Activated CD4-positive, alpha-beta T cell treated with anti-CD3 and anti-CD28 coated beads for 36 hours (primary cell): ENCODE results near the gene RASSF5. TPM values are rescaled to one million over a fixed set of nuclear protein-coding genes. Genes with fewer than 3 reads are reported as not detected.

Source experiments
- ATAC-seq: fragments of 200-7000 bp; cut with Tn5 transposase; one replicate; pipeline ENCODE4 v1.10.0; 2021; ENCODE audit warnings: mild to moderate bottlenecking, moderate library complexity
- CTCF ChIA-PET: fragments of 350-600 bp; sonication (Branson Sonifier 250); formaldehyde crosslinking; loops from one replicate; lab custom pipeline; 2021; ENCODE audit warnings: antibody characterized with exemption; lab: Charles Lee
- POLR2A ChIA-PET: fragments of 350-600 bp; sonication (Branson Sonifier 250); formaldehyde crosslinking; loops from one replicate; lab custom pipeline; 2021; ENCODE audit warnings: antibody characterized with exemption, inconsistent platforms; lab: Charles Lee
- DNase-seq: peaks from one replicate; pipeline ENCODE4 v3.0.0-alpha.2; 2020
- H3K27ac Mint-ChIP-seq: one replicate; pipeline ENCODE4 v1.8.0; 2021; ENCODE audit warnings: mixed read lengths
- H3K27me3 Mint-ChIP-seq: one replicate; pipeline ENCODE4 v1.8.0; 2021; ENCODE audit warnings: mixed read lengths
- H3K36me3 Mint-ChIP-seq: one replicate; pipeline ENCODE4 v1.8.0; 2021; ENCODE audit warnings: low read depth, mixed read lengths
- H3K4me1 Mint-ChIP-seq: one replicate; pipeline ENCODE4 v1.8.0; 2021; ENCODE audit warnings: mixed read lengths
- H3K4me3 Mint-ChIP-seq: one replicate; pipeline ENCODE4 v1.8.0; 2021; ENCODE audit warnings: mild to moderate bottlenecking, moderate library complexity, mixed read lengths
- H3K9me3 Mint-ChIP-seq: one replicate; pipeline ENCODE4 v1.8.0; 2021; ENCODE audit warnings: low read depth, mixed read lengths
- intact Hi-C, 2 experiments: fragments of 100-400 bp; cut with DNase I in 1 of 2; cut with micrococcal nuclease in 1 of 2; formaldehyde crosslinking; loops; one replicate each; pipeline versions ENCODE4 v1.14.2 to v1.15.1; 2022 to 2024; cut with DNase I, micrococcal nuclease
- total RNA-seq, 2 experiments: library from RNA; stranded (reverse); gene quantifications; one replicate each; pipeline ENCODE4 v1.2.3, GENCODE V29; 2021

The RASSF5 gene
- total RNA-seq, 2 experiments from 2014 or later: 223 to 239 TPM

DNA sequence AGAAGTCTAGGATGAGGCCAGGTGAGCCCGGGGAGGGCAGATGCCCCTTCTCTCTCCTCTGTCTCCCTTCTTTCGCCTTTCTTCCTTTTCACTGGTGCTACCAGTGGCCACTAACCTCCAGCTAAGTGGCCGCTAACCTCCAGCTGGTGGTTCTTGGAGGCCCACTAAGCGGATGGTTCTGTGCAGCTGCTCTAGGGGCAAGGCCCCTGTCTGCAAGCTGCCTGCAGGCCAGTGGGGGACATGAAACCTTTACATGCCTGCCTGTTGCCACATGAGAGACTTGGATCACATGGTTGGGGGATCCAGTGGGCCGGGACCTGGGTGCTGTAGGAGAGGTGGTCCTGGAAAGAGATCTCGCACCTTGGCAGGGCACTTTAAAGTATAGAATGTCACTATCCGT is 19.4 kb upstream of the RASSF5 start:
- Mint-ChIP-seq H3K27ac (no peak overlapping the region), H3K36me3 (peaks cover 30% of the 10 kb centered on the region), H3K4me1 (no peaks in the 10 kb centered on the region), H3K27me3 (no peaks in the 10 kb centered on the region), H3K9me3 (no peaks in the 10 kb centered on the region), H3K4me3 (no peak overlapping the region)
- no peak for DNase-seq
- intact Hi-C loops: loop anchor here in 1 of 2 experiments (2.0 kb wide), 1 partner anchor 177 kb away; no protein-coding TSS in a partner anchor
- ChIA-PET POLR2A (no interaction called here), CTCF (interaction anchor here (1.0 to 1.9 kb wide), 3 partner anchors 10 to 97 kb away, joined by 3 to 9 read pairs (median 4); no protein-coding TSS in a partner anchor)
- no peak for ATAC-seq

DNA sequence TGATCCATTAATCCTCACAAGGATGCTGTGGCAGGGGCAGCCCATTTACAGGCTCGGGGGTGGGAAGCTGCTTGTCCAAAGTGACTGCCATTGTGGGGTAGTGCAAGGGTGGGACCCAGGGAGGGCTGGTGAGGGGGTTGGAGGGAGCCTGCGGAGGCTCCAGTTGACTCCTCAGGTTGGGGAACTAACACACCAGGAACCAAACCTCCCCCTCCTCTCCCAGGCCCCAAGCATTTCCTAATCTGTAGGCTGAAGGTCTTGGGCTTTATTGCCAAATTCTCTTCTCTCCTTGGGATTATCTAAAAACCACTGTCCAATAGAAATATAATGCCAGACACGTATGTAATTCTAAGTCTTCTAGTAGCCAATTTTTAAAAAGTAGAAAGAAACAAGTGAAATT is 18.9 kb upstream of the RASSF5 start:
- Mint-ChIP-seq H3K27me3 (no peaks in the 10 kb centered on the region), H3K9me3 (no peaks in the 10 kb centered on the region), H3K27ac (no peak overlapping the region), H3K4me1 (no peaks in the 10 kb centered on the region), H3K4me3 (no peak overlapping the region), H3K36me3 (peaks cover 30% of the 10 kb centered on the region)
- POLR2A ChIA-PET: no interaction called here
- DNase-seq (no peak), ATAC-seq (no peak)
- CTCF ChIA-PET: interaction anchor here (1.0 to 2.9 kb wide), 4 partner anchors 18 to 99 kb away, joined by 3 to 18 read pairs (median 11); partner anchors contain the start of gene IKBKE
- intact Hi-C loops: loop anchor here in 1 of 2 experiments (2.0 kb wide), 1 partner anchor 176 kb away; no protein-coding TSS in a partner anchor

DNA sequence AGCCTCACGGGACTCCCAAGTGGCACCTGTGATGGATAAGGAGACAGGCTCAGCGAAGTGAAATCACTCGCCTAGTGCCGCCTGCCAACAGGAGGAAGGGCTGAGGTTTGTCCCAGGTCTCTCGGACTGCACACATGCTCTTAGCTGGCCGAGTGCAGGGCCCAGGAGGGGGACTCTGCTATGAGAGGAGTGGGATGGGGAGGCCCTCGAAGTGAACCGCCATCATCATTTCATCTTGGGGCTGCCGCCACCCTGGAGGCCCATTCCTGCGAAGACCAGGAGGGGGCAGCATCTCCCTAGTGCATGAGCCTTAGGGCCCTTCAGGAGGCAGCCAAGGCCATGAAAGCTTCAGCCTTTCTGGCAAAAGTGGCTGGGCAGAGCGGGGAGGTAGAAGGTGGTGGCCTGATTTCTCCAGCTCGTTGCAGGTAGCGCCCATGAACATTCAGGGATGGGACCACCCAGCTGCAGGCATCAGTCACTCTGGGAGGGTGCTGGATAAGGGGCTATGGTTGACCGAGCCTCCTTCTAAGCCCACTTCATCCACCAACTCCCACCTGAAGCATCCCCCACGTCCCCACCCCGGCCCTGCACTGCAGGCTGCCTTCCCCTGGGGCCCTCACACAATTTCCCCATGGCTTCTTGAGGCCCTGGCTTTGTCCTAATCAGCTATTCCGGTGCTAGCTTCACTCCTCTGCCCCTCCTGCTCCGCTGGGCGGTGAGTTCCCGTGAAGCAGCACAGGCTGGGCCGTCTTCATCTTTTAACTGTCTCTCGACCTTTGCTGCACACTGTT is 17.2 kb upstream of the RASSF5 start:
- intact Hi-C loops: loop anchor here (1.0 to 5.0 kb wide), 4 partner anchors 92 to 175 kb away; no protein-coding TSS in a partner anchor
- Mint-ChIP-seq H3K4me3 (no peak overlapping the region), H3K36me3 (peaks cover 29% of the 10 kb centered on the region), H3K4me1 (no peaks in the 10 kb centered on the region), H3K27ac (no peak overlapping the region), H3K9me3 (no peaks in the 10 kb centered on the region), H3K27me3 (no peaks in the 10 kb centered on the region)
- peak; percentile 95 for ATAC-seq
- ChIA-PET CTCF (interaction anchor here (0.6 to 4.4 kb wide), 46 partner anchors 9 to 1256 kb away, joined by 3 to 70 read pairs (median 4); partner anchors contain the start of genes DYRK3 and IKBKE), POLR2A (interaction anchor here (0.6 to 0.8 kb wide), 2 partner anchors 10 to 122 kb away, joined by 4 to 7 read pairs; partner anchors contain the start of gene EIF2D)
- DNase-seq: peak; percentile 89

DNA sequence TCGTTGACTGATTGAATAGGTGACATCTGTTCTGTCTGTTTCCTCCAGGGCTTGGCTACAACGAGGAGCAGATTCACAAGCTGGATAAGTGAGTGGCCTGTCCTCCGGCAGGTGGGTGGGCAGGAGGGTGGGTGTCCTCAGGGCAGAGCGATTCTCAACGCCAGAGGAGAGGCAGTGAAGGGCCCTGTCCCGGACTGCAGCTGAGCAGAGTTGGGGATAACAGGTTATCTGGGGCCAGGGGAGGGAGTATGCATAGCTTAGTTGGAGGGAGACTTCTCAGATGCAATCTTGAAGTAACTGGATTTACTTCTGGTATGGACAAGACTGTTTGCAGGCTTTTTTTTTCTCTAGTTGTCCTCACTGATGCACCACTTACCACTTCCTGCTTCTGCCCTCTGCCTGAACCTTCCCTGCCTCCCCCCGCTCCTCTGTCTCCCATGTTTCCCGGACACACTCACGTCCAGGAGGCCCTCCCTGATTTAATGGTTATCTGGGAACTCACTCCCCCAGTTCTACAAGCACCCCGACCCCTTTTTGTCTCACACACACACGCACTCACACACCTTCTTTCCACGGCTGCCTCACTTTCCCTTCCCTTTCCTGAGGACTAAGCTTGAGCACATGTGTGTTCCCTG is 16.4 kb upstream of the RASSF5 start:
- intact Hi-C loops: loop anchor here (1.0 to 5.0 kb wide), 3 partner anchors 91 to 173 kb away; no protein-coding TSS in a partner anchor
- peaks cover 29% of the 10 kb centered on the region for H3K36me3 Mint-ChIP-seq
- ATAC-seq: no peak

DNA sequence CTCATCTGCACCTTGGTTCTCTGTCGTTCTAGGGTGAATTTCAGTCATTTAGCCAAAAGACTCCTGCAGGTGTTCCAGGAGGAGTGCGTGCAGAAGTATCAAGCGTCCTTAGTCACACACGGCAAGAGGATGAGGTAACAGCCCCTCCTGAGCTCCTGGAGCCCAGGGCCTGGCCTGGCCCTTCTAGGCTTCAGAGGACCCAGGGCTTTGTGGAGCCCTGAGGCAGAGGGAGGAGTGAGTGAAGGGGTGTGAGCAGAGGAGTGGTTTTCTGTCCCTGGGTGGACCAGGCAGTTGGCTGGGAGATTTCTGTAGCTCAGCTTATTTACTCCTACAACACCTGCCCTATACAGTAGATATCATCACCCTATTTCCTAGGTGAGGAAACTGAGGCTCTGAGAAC is 15.7 kb upstream of the RASSF5 start:
- Mint-ChIP-seq H3K4me1 (peaks cover 5% of the 10 kb centered on the region), H3K27me3 (no peaks in the 10 kb centered on the region), H3K36me3 (peaks cover 29% of the 10 kb centered on the region), H3K27ac (no peak overlapping the region), H3K4me3 (no peak overlapping the region), H3K9me3 (no peaks in the 10 kb centered on the region)
- no peak for ATAC-seq
- intact Hi-C loops: loop anchor here in 1 of 2 experiments (2.0 to 5.0 kb wide), 2 partner anchors 53 to 91 kb away; no protein-coding TSS in a partner anchor
- no peak for DNase-seq
- ChIA-PET POLR2A (no interaction called here), CTCF (interaction anchor here (0.9 to 4.4 kb wide), 11 partner anchors 8 to 176 kb away, joined by 3 to 70 read pairs (median 9); no protein-coding TSS in a partner anchor)

More for the DNA sequence above, 16.4 kb upstream of the RASSF5 start:
- ChIA-PET POLR2A (interaction anchor here (0.6 to 0.8 kb wide), 2 partner anchors 9 to 121 kb away, joined by 4 to 7 read pairs; partner anchors contain the start of gene EIF2D), CTCF (interaction anchor here (0.5 to 4.4 kb wide), 40 partner anchors 9 to 1257 kb away, joined by 3 to 70 read pairs (median 4); partner anchors contain the start of genes DYRK3 and IKBKE)
- no peak for DNase-seq
- H3K27me3 Mint-ChIP-seq: no peaks in the 10 kb centered on the region
- H3K27ac Mint-ChIP-seq: peak overlapping the region; percentile 9
- H3K4me1 Mint-ChIP-seq: no peaks in the 10 kb centered on the region
- H3K4me3 Mint-ChIP-seq: no peak overlapping the region
- no peaks in the 10 kb centered on the region for H3K9me3 Mint-ChIP-seq

DNA sequence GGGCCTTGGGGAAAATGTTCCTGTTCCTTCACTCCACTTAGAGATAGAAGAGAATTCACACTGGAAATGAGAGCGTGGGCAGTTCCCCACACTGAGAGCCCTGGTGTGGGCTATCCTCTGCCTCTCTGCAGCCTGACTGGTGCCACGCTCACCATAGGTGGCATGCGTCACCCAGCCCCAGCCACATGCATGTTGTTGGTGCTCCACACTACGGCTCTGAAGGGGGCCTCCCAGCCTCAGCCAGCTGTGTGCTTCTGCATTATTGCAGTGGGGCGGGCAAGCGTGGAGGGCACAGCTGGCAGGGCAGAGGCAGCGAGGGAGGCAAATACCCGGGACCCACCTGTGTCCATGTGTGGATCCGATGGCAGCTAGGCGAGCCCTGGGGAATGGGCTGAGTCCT is 14.7 kb upstream of the RASSF5 start:
- POLR2A ChIA-PET: no interaction called here
- intact Hi-C loops: loop anchor here in 1 of 2 experiments (2.0 to 5.0 kb wide), 2 partner anchors 52 to 90 kb away; no protein-coding TSS in a partner anchor
- no peak overlapping the region for H3K27ac Mint-ChIP-seq
- peaks cover 5% of the 10 kb centered on the region for H3K4me1 Mint-ChIP-seq
- DNase-seq (no peak), ATAC-seq (no peak)
- no peaks in the 10 kb centered on the region for H3K27me3 Mint-ChIP-seq
- no peaks in the 10 kb centered on the region for H3K9me3 Mint-ChIP-seq
- peaks cover 29% of the 10 kb centered on the region for H3K36me3 Mint-ChIP-seq
- no peak overlapping the region for H3K4me3 Mint-ChIP-seq
- CTCF ChIA-PET: interaction anchor here (0.6 to 4.4 kb wide), 4 partner anchors 13 to 172 kb away, joined by 3 to 70 read pairs (median 14); no protein-coding TSS in a partner anchor

DNA sequence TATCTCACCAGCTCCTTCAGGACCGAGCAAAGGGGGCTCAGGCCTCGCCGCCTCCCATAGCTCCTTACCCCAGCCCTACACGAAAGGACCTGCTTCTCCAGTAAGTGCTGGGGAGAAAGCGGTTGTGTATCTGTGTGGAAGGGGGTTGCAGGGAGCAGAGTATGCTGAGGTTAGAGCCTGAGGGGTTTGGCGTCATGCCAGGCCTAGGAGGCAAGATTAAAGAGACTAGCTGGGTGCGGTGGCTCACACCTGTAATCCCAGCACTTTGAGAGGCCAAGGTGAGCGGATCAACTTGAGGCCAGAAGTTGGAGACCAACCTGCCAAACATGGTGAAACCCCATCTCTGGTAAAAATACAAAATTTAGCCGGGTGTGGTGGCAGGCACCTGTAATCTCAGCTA is 14.1 kb upstream of the RASSF5 start:
- intact Hi-C loops: loop anchor here in 1 of 2 experiments (2.0 to 5.0 kb wide), 2 partner anchors 52 to 89 kb away; no protein-coding TSS in a partner anchor
- POLR2A ChIA-PET: no interaction called here
- no peak overlapping the region for H3K27ac Mint-ChIP-seq

DNA sequence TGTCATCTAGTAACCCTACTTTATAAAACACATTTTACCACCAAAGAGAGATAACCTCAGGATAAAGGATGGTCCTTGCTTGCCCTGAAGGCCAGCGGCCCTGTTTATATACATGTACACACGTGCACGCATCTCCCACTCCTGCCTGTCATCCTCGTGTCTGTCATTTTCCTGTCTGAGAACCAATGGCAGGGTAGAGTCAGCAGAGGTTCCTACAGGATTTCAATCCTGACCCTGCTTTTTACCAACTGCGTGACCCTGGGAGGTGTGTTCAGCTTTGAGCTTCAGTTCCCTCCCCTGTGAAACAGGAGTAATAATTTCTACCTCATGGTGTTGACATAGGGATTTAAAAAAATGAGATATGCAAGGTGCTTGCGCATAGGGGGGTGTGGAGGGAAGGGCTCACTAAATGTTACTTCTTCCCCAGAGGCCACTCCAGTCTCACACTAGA is 12.3 kb upstream of the RASSF5 start:
- intact Hi-C loops: no loop called here
- Mint-ChIP-seq H3K4me1 (peaks cover 5% of the 10 kb centered on the region), H3K4me3 (no peak overlapping the region), H3K27me3 (no peaks in the 10 kb centered on the region), H3K27ac (peak overlapping the region; percentile 25), H3K9me3 (no peaks in the 10 kb centered on the region), H3K36me3 (peaks cover 21% of the 10 kb centered on the region)
- POLR2A ChIA-PET: no interaction called here
- CTCF ChIA-PET: interaction anchor here (0.7 to 2.4 kb wide), 9 partner anchors 11 to 861 kb away, joined by 3 to 11 read pairs (median 5); partner anchors contain the start of gene DYRK3
- ATAC-seq (no peak), DNase-seq (no peak)

More for the DNA sequence above, 14.1 kb upstream of the RASSF5 start:
- Mint-ChIP-seq H3K4me1 (peaks cover 5% of the 10 kb centered on the region), H3K36me3 (peaks cover 24% of the 10 kb centered on the region), H3K9me3 (no peaks in the 10 kb centered on the region), H3K4me3 (no peak overlapping the region), H3K27me3 (no peaks in the 10 kb centered on the region)
- DNase-seq: no peak
- no peak for ATAC-seq
- CTCF ChIA-PET: interaction anchor here (0.6 to 4.4 kb wide), 6 partner anchors 14 to 509 kb away, joined by 3 to 70 read pairs (median 4); partner anchors contain the start of gene DYRK3

DNA sequence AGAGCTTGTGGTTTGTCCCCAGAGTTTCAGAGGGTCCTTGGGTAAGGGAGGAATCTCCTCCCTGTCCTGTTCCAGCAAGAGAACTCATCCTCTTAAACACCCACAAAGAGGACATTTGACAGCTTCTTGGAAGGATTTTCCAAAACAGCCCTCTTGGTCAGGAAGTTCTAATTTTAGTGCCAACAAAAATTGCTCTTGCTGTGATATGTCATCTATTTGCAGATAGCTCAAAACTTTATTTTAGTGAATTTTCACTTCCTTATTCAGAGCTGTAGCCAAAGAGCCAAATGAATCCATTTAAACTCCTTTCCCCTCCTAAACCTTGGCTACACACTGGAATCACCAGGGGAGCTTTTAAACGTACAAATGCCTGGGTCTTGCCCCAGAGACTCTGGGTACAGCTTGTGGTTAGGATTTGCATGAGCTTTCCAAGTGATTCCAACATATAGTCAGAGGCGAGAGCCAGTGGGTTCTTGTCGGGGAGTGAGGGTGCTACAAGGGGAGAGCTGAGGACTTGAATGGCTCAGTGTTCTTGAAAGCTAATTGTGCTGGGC is 11.8 kb upstream of the RASSF5 start:
- intact Hi-C loops: no loop called here
- no peak for ATAC-seq
- no peak for DNase-seq
- peaks cover 20% of the 10 kb centered on the region for H3K36me3 Mint-ChIP-seq
- H3K27me3 Mint-ChIP-seq: no peaks in the 10 kb centered on the region
- no peaks in the 10 kb centered on the region for H3K9me3 Mint-ChIP-seq
- ChIA-PET CTCF (interaction anchor here (0.7 to 2.4 kb wide), 12 partner anchors 11 to 860 kb away, joined by 3 to 11 read pairs (median 4); partner anchors contain the start of genes DYRK3 and IKBKE), POLR2A (interaction anchor here (1.0 to 1.1 kb wide), 2 partner anchors 25 to 92 kb away, joined by 3 to 4 read pairs; partner anchors contain the start of gene IKBKE)
- no peak overlapping the region for H3K4me3 Mint-ChIP-seq
- peaks cover 5% of the 10 kb centered on the region for H3K4me1 Mint-ChIP-seq
- no peak overlapping the region for H3K27ac Mint-ChIP-seq

DNA sequence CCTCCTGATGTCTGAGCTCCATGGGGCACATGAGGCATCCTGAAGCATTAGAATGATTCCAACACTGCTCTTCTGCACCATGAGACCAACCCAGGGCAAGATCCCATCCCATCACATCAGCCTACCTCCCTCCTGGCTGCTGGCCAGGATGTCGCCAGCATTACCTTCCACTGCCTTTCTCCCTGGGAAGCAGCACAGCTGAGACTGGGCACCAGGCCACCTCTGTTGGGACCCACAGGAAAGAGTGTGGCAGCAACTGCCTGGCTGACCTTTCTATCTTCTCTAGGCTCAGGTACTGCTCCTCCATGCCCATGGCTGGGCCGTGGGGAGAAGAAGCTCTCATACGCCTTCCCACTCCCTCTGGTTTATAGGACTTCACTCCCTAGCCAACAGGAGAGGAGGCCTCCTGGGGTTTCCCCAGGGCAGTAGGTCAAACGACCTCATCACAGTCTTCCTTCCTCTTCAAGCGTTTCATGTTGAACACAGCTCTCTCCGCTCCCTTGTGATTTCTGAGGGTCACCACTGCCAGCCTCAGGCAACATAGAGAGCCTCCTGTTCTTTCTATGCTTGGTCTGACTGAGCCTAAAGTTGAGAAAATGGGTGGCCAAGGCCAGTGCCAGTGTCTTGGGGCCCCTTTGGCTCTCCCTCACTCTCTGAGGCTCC is 11.1 kb upstream of the RASSF5 start:
- Mint-ChIP-seq H3K9me3 (no peaks in the 10 kb centered on the region), H3K36me3 (peaks cover 16% of the 10 kb centered on the region), H3K4me1 (peaks cover 5% of the 10 kb centered on the region), H3K27ac (peak overlapping the region; percentile 49), H3K27me3 (no peaks in the 10 kb centered on the region), H3K4me3 (no peak overlapping the region)
- ATAC-seq: no peak
- no peak for DNase-seq
- intact Hi-C loops: no loop called here
- ChIA-PET POLR2A (interaction anchor here (1.0 to 1.1 kb wide), 2 partner anchors 26 to 91 kb away, joined by 3 to 4 read pairs; partner anchors contain the start of gene IKBKE), CTCF (interaction anchor here (0.6 to 2.4 kb wide), 10 partner anchors 10 to 365 kb away, joined by 3 to 11 read pairs (median 5); partner anchors contain the start of gene IKBKE)
